HG03521 (cell line): ENCODE data around the gene SCT.

Experiments
- ATAC-seq: cut with Tn5 transposase; IDR thresholded peaks from one replicate; pipeline ENCODE4 v1.9.1; 2021; ENCODE audit warnings: mild to moderate bottlenecking, moderate library complexity; ENCODE audit not compliant: unreplicated experiment

SCT gene

GRCh38 chr11:643849-644738, 17.1 kb upstream of the SCT start:
- no peak for ATAC-seq

GRCh38 chr11:643366-643765, 16.4 kb upstream of the SCT start:
- no peak for ATAC-seq

- no peak for ATAC-seq
These were observed 14.9 kb upstream of the SCT start for GRCh38 chr11:641806-642370.

GRCh38 chr11:640021-640706, 13.2 kb upstream of the SCT start:
- ATAC-seq = no peak

- no peak for ATAC-seq
These were observed 12.5 kb upstream of the SCT start for GRCh38 chr11:639332-639955.

- ATAC-seq = no peak
These were observed 11.8 kb upstream of the SCT start for GRCh38 chr11:638631-639331.

GRCh38 chr11:637593-638521, 10.9 kb upstream of the SCT start:
- no peak for ATAC-seq

GRCh38 chr11:637333-637592, 10.3 kb upstream of the SCT start:
- ATAC-seq = no peak

GRCh38 chr11:636511-637332, 9.7 kb upstream of the SCT start, which contains the start of gene DRD4:
TSS of gene DRD4 (plus strand) at chr11:637269. CDS start at chr11:637305, 36 bp downstream.
- no peak for ATAC-seq

- ATAC-seq = no peak
These were observed 9.0 kb upstream of the SCT start for GRCh38 chr11:635945-636510.

GRCh38 chr11:630871-631270, 3.9 kb upstream of the SCT start:
- no peak for ATAC-seq

GRCh38 chr11:629237-629583, 2.2 kb upstream of the SCT start:
- no peak for ATAC-seq

- ATAC-seq = no peak
These were observed 1.1 kb upstream of the SCT start for GRCh38 chr11:628056-628455.

- no peak for ATAC-seq
These were observed 261 bp upstream of the SCT start for GRCh38 chr11:627308-627576.

- ATAC-seq = no peak
These were observed 1.2 kb downstream of the SCT start for GRCh38 chr11:625636-626268.

- ATAC-seq = no peak
These were observed 2.0 kb downstream of the SCT start, which contains the start of gene CDHR5 for GRCh38 chr11:624705-625635. TSS of gene CDHR5 (minus strand) at chr11:624955. CDS start at chr11:624902, 53 bp downstream.

- no peak for ATAC-seq
These were observed 2.8 kb downstream of the SCT start for GRCh38 chr11:623999-624704.
